ENCODE results near the gene CDC42EP5.
"Not testable (repeated sequence)": the region's sequence is repeated elsewhere in the genome, so short reads cannot be mapped to it uniquely, and the experiment has no call there.

CDC42EP5 gene

GRCh38 chr19:54493967-54494585, 21.0 kb upstream of the CDC42EP5 start:
- no peak for TF ChIP-seq ZNF274 (IDR thresholded peaks at IDR 0.05; ENCODE audit: low read depth, low read length)
- H3K4me3 ChIP-seq (ENCODE audit: low read length) = no peak overlapping the region

DNA sequence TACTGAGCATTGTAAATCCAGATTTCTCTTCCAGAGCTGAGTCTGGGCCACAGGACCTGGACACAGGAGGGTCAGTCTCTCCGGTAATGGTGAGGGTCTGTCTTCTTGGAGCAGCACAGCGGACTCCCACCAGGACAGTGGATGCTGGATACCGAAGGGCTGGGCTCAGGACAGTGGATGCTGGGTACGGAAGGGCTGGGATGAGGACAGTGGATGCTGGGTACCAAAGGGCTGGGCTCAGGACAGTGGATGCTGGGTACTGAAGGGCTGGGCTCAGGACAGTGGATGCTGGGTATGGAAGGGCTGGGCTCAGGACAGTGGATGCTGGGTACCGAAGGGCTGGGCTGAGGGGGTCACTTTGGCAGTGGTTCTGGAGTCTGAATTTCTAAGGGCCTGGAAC, 20.0 kb upstream of the CDC42EP5 start:
- H3K4me3 ChIP-seq (ENCODE audit: low read length) = not testable (repeated sequence)

DNA sequence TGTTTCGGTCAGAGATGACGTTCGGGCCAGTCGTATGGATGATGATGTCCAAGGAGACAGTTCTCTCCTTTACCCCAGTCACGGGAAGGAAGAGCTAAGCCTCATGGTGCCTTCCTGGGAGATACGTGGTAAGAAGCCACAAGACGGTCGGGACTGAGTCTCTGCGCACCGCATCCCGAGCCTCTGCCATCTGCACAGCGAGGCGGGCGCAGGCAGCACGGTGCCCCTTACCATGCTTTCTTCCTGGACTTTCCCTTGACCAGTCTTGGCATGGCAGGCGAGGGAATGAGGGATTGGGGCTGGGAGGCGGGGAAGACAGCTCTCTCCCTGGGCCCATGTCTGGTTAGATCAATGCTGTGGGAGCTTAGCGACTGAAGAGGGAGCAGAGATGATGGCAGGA, 19.5 kb upstream of the CDC42EP5 start:
- no peak for TF ChIP-seq ZNF274 (IDR thresholded peaks at IDR 0.05; ENCODE audit: low read depth, low read length)

GRCh38 chr19:54489766-54490165, 16.7 kb upstream of the CDC42EP5 start:
- H3K4me3 ChIP-seq (ENCODE audit: low read length) = no peak overlapping the region
- TF ChIP-seq ZNF274 (IDR thresholded peaks at IDR 0.05; ENCODE audit: low read depth, low read length) = no peak

More for the DNA sequence above, 19.5 kb upstream of the CDC42EP5 start:
- no peak overlapping the region for H3K4me3 ChIP-seq (ENCODE audit: low read length)

DNA sequence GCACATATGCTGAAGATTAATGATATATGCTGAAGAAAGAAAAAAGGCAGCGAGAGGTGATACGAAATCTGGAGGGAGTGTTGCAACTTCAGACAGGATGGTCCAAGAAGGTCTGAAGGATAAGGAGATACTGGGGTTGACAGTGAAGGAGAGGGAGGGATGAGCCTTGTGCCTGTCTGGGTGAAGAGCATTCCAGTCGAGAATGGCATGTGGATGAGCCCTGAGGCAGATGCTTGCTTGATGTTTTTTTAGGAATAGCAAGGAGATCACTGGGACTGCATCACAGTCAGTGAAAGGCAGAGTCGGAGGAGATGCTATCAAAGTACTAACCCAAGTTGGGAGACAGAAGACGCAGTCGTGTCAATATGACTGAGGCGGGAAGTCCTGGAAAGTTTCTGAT, 16.2 kb upstream of the CDC42EP5 start:
- no peak overlapping the region for H3K4me3 ChIP-seq (ENCODE audit: low read length)
- no peak for TF ChIP-seq ZNF274 (IDR thresholded peaks at IDR 0.05; ENCODE audit: low read depth, low read length)

- no peak for TF ChIP-seq ZNF274 (IDR thresholded peaks at IDR 0.05; ENCODE audit: low read depth, low read length)
- H3K4me3 ChIP-seq (ENCODE audit: low read length) = no peak overlapping the region
Measured at GRCh38 chr19:54485851-54486250, 12.8 kb upstream of the CDC42EP5 start.

GRCh38 chr19:54484451-54484850, 11.4 kb upstream of the CDC42EP5 start:
- no peak for TF ChIP-seq ZNF274 (IDR thresholded peaks at IDR 0.05; ENCODE audit: low read depth, low read length)

GRCh38 chr19:54482889-54483288, 9.8 kb upstream of the CDC42EP5 start:
- no peak for TF ChIP-seq ZNF274 (IDR thresholded peaks at IDR 0.05; ENCODE audit: low read depth, low read length)
- H3K4me3 ChIP-seq (ENCODE audit: low read length) = no peak overlapping the region

More at GRCh38 chr19:54484451-54484850, 11.4 kb upstream of the CDC42EP5 start:
- no peak overlapping the region for H3K4me3 ChIP-seq (ENCODE audit: low read length)

GRCh38 chr19:54481326-54481930, 8.3 kb upstream of the CDC42EP5 start:
- H3K4me3 ChIP-seq (ENCODE audit: low read length) = no peak overlapping the region
- no peak for TF ChIP-seq ZNF274 (IDR thresholded peaks at IDR 0.05; ENCODE audit: low read depth, low read length)

DNA sequence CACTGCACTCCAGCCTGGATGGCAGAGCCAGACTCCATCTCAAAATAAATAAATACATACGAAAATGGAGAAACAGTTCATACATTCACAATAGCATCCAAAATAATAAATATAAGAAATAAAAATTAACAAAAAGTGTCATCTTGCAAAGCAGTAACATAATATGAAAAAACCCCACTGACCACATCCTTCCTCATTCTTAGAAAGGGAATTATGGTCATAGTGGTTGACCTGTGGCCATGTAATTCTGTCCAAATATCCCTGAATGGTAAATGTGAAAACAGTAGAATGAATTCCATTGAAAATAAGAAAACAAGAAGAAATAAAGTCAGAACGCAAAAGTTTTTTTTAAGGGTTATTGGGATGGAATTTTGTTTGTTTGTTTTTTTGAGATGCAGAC, 7.0 kb upstream of the CDC42EP5 start:
- no peak for TF ChIP-seq ZNF274 (IDR thresholded peaks at IDR 0.05; ENCODE audit: low read depth, low read length)
- no peak overlapping the region for H3K4me3 ChIP-seq (ENCODE audit: low read length)

- TF ChIP-seq ZNF274 (IDR thresholded peaks at IDR 0.05; ENCODE audit: low read depth, low read length) = no peak
- H3K4me3 ChIP-seq (ENCODE audit: low read length) = no peak overlapping the region
Measured at GRCh38 chr19:54478677-54479266, 5.7 kb upstream of the CDC42EP5 start.

DNA sequence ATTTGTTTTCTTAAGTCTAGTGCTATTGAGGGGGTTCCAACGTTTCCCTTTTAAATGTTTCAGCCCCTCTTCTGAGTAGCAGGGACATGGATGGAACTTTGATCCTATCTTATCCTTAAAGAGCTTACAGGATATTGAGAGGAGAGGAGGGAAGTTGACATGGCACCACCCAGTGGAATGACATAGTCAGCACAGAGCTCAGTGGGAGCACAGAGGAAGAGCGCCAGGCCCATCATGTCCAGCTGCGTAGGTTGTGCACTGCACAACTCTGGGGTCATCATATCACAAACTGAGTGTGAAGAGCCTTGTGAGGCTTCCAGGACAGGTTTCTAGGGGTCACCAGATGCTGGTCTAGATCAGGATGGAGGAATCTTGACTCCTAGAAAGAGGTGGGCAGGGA, 4.6 kb upstream of the CDC42EP5 start:
- TF ChIP-seq ZNF274 (IDR thresholded peaks at IDR 0.05; ENCODE audit: low read depth, low read length) = no peak
- H3K4me3 ChIP-seq (ENCODE audit: low read length) = no peak overlapping the region

DNA sequence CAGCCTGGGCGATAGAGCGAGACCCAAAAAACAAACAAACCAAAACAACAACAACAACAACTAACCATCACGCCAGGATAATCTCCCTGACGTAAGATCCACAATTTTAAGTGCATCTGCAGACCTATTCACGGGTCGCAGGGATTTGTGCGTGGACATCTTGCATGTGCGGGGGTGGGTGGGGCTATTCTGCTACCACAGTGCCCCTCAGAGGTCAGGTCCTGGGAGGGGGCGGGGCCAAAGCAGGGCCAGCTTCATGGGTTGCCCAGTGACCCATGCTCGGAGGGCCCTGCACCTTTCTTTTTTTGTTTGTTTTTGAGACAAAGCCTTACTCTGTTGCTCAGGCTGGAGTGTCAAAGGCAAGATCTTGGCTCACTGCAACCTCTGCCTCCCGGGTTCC, 2.6 kb upstream of the CDC42EP5 start:
- no peak for TF ChIP-seq ZNF274 (IDR thresholded peaks at IDR 0.05; ENCODE audit: low read depth, low read length)
- no peak overlapping the region for H3K4me3 ChIP-seq (ENCODE audit: low read length)

DNA sequence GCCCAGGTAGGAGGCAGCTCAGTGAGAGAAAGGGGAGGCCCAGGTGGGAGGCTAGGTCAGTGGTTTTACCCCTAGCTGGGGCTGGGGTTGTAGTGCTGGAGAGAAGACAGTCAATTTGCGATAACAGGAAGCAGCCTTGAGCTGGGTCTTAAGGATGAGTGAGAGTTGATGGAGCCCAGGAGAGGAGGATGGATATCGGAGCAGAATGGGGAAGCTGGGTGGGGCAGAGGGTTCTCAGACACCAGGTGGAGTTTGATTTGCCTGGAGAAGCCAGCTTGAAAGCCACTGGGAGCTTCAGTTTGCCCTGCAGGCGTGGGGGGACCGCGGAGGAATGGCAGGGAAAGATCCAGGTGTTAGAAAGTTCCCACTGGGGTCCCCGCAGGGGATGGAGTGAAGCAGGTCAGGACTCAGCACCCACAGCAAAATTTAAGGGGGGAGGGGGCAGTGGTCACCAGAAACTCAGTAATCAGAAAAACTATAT, 836 bp upstream of the CDC42EP5 start:
- H3K4me3 ChIP-seq (ENCODE audit: low read length) = no peak overlapping the region
- no peak for TF ChIP-seq ZNF274 (IDR thresholded peaks at IDR 0.05; ENCODE audit: low read depth, low read length)

All from GM08714 (cell line).